T-helper 9 cell (primary cell): ENCODE results near the gene CA6.
"Not testable (repeated sequence)": the region's sequence is repeated elsewhere in the genome, so short reads cannot be mapped to it uniquely, and the experiment has no call there.

Experiments used
- DNase-seq: peaks from one replicate; pipeline ENCODE4 v3.0.0-alpha.2; 2020

Gene CA6

GRCh38 chr1:8926707-8927694, 18.7 kb upstream of the CA6 start:
- DNase-seq: no peak

DNA sequence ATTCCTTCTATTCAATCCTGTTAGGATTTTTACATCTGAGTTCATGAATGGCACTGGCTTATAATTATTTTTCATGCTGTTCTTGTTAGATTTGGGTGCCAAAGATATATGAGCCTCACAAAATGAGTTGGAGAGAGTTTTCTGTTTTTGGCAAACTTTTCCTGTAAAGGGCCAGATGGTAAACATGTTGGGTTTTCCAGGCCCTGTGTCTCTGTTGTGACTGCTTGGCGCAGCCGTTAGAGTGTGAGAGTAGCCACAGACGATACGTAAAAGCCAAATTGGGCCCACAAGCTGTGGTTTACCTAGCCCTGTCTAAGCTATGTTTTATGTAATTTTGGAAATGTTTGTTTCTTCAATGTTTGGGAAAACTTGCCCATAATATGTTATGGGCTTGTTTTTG, 15.6 kb upstream of the CA6 start:
- no peak for DNase-seq

DNA sequence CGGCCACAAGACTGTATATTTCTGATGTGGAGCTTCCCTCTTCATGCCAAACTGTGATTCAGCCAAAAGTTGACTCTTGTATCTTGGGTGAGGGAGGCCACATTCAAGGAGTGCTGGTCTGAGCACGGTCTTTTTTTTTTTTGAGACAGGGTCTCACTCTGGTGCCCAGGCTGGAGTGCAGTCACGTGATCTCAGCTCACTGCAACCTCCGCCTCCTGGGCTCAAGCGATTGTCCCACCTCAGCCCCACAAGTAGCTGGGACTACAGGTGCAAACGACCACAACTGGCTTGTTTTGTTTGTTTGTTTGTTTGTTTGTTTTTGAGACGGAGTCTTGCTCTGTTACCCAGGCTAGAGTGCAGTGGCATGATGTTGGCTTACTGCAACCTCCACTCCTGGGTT, 8.6 kb upstream of the CA6 start:
- not testable (repeated sequence) for DNase-seq

DNA sequence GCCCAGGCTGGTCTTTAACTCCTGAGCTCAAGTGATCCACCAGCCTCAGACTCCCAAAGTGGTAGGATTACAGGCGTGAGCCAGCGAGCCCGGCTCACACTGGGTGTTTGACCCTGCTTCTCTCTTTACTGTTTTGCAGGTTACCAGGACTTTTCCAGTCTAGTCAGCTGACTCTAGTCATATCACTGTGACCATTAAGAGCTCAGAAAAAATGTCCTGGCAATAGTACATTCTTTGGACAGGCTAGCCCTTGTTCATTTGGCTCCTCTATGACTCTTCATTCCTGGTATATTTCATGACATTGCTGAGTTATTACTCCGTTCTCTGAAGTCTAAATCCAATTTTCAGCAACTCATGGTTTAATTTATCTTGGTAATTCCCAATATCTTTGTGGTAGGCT, 8.0 kb upstream of the CA6 start:
- no peak for DNase-seq

DNA sequence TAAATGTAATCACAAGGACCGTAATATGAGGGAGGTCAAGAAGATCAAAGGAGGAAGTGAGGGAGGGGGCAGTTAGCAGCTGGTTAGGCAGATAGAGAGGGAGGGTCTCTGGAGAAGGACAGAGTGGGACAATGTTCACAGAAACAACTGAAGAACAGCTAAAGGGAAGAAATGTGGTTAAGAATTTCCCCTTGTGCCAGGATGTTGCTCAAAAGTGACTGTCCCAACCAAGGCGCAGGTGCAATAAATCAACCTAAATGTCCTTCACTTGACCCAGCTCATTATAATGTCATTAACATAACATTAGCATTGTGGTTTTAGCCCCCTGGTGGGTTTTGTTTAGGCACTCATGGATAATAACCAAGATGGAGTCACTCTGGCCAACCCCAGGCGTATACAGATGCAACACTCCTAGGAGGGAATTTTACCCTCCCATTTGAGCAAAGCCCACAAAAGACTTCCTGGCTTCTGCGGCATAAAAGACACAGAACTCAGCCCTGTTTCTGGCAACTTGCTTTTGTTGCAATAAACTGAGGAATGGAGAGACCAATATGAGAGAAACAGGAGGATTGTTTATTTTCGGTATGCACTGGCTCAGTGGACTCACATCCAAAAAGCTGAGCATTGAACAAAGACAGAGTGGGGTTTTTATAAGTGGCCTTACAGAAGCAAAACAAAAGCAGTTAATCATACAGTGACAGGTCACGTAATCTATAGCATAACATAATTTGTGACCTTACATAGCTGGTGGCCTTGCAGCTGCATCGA, 7.3 kb upstream of the CA6 start:
- no peak for DNase-seq

DNA sequence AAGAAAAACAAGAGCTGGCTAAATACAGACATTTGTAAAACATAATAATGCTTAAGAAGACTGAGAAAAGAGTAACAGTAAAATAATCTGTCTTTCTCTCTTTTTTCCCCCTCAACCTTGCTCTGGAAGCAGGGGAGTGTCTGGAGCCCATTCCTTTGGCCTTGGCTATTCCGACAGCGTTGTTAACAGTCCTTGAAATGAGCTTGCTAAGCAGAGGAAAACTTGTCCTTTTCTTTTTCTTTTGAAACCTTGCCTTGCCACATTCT, 6.7 kb upstream of the CA6 start:
- no peak for DNase-seq

- no peak for DNase-seq
These were observed 6.2 kb upstream of the CA6 start for GRCh38 chr1:8939362-8939995.

GRCh38 chr1:8941906-8942305, 3.8 kb upstream of the CA6 start:
- no peak for DNase-seq

DNA sequence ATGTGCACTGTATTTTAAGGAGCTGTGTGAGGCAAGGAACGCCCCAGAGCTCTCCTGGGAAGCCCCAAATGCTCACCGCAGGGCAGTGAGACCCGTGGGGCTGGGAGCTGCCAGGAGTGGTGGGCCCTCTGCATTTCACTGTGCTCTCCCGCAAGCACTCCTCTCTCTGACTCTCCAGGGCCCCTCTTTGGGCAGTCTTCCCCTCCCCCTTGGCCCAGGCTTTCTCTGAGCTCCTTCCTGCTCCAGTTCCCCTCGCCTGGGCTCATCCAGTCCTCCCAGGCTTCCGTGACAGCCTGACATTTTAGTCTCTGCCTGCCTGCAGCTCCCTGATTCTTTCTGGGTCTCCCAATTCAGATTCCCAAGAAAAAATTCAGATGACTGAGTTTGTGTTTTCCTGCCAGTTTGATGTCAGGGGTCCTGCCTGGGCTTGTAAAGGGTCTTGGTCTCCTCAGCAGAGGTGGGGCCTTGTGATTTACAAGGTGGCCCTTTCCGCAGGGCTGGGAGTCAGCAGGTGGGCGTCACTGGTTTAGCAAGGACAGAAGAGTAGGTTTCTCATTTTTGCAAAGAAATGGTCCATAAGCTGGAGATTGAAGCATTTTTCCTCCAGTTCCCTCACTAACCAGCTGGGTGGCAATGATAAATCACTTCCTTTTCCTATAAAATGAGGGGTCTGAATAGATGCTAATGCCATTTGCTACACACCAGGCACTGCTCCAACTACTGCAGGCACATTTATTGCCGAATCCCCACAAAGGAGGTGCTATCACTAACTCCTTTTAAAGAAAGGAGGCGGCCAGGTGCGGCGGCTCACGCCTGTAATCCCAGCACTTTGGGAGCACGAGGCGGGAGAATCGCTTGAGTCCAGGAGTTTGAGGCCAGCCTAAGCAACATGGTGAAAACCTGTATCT, 1.9 kb upstream of the CA6 start:
- no peak for DNase-seq

DNA sequence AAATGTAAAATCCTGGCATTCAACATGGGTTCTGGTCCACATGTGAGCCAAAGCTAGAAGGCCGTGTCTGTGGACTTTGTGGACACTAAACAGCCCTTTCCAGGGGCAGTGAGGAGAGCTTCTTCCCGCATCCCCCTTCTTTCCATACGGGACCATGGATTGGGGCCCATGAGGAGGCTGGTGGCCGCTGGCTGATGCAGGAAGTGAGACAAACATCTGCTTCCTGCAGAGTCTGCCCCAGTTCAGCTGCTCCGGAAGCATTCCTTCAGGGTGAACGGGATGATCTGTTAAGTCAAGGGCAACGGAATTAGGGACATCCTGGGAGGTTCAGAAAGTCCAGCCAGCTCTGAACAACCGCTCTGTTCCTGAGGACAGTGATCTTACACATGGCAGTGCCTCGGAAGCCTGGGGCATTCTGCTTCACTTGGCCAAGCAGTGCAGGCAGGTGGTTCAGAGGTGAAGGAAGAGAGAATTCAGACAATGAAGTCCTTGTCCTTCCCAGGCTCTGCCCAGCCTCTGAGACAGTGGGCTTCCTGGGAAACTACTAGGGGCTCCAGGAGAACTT, 1.5 kb downstream of the CA6 start:
- no peak for DNase-seq

GRCh38 chr1:8950309-8950708, 4.6 kb downstream of the CA6 start:
- no peak for DNase-seq

DNA sequence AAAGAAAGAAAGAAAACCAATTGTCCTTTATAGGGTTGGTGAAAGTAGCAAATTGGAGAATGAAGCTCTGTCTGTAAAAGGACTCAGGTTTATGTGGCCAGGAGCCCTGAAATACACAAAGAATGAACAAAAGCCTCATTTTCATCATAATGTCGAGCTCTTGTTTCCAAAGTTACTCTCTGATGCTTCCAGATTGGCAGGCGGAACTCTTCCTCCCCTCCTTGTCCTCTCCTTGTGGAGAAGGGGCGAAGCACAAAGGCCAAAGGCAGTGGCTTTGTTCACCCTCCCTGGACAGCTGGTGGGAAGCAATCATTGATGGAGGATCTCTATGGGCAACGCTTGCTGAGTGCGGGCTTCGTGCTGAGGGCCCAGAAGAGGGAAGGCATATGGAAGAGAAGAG, 5.6 kb downstream of the CA6 start:
- DNase-seq: no peak

GRCh38 chr1:8955406-8955805, 9.7 kb downstream of the CA6 start:
- no peak for DNase-seq

GRCh38 chr1:8956461-8957349, 11.0 kb downstream of the CA6 start:
- DNase-seq: no peak

DNA sequence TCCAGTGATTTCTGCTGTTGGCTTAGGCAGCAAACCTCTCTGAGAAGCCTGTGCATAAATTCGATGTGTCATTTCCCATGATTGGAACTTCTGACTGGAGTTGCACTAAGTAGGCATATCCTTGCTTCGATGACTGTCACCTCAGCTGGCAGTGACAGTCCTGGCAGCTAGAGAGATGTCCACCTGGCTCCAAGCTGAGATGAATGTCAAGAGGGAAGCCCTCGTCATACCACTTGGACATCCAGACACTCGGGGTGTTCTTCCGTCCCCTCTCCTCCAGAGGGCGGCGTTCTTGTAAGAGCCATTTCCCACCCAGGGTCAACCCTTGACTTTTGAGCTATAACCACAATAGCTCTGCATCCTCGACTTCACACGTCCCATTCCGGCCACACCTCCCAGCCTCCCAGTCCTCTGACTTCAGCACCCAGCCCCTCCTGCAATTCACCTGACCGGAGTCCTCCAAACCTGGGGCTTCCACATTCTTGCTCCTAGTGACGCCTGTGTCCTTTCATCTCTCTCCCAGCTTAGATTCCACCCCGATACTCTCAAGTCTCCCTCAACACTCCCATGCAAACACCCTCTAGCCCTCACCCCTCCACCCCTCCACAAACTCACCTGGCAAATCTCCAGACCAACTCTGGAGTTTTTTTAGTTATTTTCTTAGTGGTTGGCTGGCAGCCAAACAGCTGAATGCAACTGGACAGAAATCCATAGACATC, 17.3 kb downstream of the CA6 start:
- no peak for DNase-seq

DNA sequence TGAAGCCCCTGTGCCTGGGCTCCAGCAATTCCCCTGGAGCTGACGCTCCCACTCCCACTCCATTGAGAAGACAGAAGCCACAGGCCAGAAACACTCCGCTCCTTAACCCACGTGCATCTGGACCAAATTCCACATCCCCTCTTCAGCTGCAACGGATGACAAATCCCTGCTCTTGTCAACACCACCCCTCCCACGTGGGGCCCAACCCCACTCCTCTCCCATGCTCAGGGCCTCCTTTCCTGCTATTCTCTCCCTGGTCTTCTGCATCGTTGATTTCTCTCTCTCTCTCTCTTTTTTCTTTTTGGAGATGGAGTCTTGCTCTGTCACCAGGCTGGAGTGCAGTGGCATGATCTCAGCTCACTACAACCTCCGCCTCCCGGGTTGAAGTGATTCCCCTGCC, 18.3 kb downstream of the CA6 start:
- DNase-seq: no peak

DNA sequence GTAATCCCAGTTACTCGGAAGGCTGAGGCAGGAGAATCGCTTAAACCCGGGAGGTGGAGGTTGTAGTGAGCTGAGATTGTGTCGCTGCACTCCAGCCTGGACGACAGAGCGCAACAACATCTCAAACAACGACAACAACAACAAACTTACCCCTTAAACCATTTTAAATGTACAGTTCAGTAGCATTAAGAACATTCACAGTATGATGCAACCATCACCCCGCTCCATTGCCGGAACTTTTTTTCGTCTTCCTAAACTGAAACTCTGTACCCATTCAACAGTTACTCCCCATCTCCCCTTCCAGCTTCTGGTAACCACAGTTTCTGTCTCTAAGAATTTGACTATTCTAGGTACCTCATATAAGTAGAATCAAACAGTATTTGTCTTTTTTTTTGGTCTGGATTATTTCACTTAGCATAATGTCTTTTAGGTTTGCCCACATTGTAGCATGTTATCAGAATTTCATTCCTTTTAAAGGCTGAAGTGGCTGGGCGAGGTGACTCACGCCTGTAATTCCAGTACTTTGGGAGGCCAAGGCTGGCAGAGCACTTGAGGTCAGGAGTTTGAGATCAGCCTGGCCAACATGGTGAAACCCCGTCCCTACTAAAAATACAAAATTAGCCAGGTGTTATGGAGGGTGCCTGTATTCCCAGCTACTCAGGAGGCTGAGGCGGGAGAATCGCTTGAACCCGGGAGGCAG, 19.6 kb downstream of the CA6 start:
- no peak for DNase-seq

GRCh38 chr1:8966606-8967005, 20.9 kb downstream of the CA6 start:
- no peak for DNase-seq

GRCh38 chr1:8968902-8969301, 23.2 kb downstream of the CA6 start:
- DNase-seq: not testable (repeated sequence)

DNA sequence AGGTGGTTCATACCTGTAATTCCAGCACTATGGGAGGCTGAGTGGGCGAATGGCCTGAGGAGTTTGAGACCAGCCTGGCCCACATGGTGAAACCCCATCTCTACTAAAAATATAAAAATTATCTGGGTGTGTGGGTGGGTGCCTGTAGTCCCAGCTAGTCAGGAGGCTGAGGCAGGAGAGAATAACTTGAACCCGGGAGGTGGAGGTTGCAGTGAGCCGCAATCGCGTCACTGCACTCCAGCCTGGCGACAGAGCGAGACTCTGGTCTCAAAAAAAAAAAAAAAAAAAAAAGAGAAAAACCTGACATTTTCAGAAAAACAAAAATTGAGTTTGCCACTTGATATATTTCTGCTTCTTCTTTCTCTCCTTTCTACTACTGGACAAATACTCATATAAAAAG, 24.3 kb downstream of the CA6 start:
- no peak for DNase-seq
